Stimulated activated CD4-positive, alpha-beta T cell treated with anti-CD3 and anti-CD28 coated beads, Interleukin-1b, Interleukin-23, amount 100 ng/mL, for 48 hours (primary cell): ENCODE results near the gene NSUN6.

ENCODE experiments used
- DNase-seq: peaks from one replicate; pipeline ENCODE4 v3.0.0-alpha.2; 2020

The NSUN6 gene

DNA sequence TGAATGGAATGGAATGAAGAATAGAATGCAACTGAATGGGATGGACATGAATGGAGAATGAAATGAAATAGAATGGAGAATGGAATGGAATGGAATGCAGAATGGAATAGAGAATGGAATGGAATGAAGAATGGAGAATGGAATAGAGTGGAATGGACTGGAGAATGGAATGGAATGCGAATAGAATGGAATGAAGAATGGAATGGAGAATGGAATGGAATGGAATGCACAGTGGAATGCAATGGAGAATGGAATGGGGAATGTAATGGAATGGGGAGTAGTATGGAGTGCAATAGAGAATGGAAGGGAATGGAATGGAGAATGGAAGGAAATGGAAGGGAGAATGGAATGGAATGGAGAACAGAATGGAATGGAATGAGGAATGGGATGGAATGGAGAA lies 93.4 kb downstream of the NSUN6 start:
- DNase-seq, result no peak

- no peak for DNase-seq
Observed at GRCh38 chr10:18556522-18557147, 94.8 kb downstream of the NSUN6 start.

DNA sequence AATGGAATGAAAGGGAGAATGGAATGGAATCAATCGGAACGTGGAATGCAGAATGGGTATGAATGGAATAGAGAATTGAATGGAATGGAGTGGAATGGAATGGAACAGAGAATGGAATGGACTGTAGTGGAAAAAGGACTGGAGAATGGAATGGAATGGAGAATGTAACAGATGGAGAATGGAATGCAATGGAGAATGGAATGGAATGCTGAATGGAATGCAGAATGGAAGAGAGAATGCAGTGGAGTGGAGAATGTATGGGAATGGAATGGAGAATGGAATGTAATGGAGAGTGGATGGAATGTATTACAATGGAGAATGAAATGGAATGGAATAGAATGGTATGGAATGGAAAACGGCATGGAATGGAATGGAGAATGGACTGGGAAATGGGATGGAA lies 96.9 kb downstream of the NSUN6 start:
- DNase-seq, result no peak

DNA sequence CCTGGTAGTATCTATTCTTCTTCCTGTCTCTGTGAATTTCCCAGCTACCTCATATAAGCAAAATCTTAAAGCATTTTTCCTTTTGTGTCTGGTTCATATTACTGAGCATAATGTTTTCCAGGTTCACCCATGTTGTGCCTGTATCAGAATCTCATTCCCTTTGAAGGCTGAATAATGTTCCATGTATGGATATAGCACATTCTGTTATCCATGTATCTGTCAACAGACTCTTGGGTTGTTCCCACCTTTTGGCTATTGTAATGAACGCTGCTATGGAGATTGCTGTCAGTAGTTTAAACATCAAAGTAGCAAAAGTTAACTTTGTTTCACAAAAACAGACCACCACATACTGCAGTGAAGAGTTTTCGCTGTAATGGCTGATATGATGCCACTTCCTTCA lies 99.9 kb downstream of the NSUN6 start:
- no peak for DNase-seq

- DNase-seq, result no peak
Observed at GRCh38 chr10:18549105-18549504, 102.3 kb downstream of the NSUN6 start.

- DNase-seq, result no peak
Observed at GRCh38 chr10:18545621-18546305, 105.6 kb downstream of the NSUN6 start.

GRCh38 chr10:18542832-18543231 lies 108.6 kb downstream of the NSUN6 start:
- no peak for DNase-seq

DNA sequence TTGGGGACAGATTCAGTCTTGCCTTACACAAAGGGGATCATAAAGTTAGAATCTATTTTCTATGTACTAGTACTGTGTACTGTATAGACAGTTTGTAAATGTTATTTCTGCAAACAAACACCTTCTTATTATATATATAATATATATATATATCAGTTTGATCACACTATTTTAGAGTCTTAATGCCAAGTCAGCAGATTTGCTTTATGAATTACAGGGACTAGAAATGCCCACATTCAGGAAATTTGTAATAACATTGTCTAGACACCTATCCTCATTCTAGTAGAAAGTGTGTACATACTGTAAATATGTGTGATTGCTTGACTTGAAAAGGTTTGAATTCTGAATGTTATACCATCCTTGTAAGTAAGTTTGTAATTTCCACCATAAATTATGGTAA lies 111.2 kb downstream of the NSUN6 start:
- no peak for DNase-seq

DNA sequence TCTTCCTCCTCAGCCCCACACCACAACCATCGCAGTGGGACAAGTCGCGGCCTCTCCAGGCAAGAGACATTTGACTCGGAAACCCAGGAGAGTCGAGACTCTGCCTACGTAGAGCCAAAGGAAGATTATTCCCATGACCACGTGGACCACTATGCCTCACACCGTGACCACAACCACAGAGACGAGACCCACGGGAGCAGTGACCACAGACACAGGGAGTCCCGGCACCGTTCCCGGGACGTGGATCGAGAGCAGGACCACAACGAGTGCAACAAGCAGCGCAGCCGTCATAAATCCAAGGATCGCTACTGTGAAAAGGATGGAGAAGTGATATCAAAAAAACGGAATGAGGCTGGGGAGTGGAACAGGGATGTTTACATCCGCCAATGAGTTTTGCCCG lies 112.1 kb downstream of the NSUN6 start:
- no peak for DNase-seq

- DNase-seq, result no peak
Observed at GRCh38 chr10:18533896-18534295, 117.5 kb downstream of the NSUN6 start.

- no peak for DNase-seq
Observed at GRCh38 chr10:18532881-18533535, 118.4 kb downstream of the NSUN6 start.

GRCh38 chr10:18528292-18528691 lies 123.1 kb downstream of the NSUN6 start:
- DNase-seq, result no peak

GRCh38 chr10:18527687-18528086 lies 123.7 kb downstream of the NSUN6 start:
- DNase-seq, result no peak

GRCh38 chr10:18523858-18524257 lies 127.5 kb downstream of the NSUN6 start:
- DNase-seq, result no peak

- no peak for DNase-seq
Observed at GRCh38 chr10:18523025-18523424, 128.4 kb downstream of the NSUN6 start.

GRCh38 chr10:18516851-18517250 lies 134.5 kb downstream of the NSUN6 start:
- DNase-seq, result no peak

DNA sequence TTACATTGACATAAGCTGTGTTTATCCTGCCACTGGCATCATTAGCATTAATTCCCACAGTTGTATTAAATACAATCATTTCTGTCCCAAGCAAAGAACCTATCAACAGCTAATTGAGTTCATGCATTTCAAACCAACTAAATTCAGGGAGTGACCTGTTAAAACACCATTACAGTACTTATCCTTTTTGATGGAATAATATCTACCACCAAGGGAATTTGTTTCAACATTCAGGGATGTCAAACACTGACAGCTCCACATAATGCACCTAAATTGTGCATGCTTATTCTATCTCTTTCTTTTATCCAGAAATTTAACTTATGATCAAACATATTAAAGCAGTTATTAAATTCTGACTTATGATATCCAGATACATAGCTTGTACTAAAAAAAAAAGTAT lies 136.8 kb downstream of the NSUN6 start:
- DNase-seq, result no peak

DNA sequence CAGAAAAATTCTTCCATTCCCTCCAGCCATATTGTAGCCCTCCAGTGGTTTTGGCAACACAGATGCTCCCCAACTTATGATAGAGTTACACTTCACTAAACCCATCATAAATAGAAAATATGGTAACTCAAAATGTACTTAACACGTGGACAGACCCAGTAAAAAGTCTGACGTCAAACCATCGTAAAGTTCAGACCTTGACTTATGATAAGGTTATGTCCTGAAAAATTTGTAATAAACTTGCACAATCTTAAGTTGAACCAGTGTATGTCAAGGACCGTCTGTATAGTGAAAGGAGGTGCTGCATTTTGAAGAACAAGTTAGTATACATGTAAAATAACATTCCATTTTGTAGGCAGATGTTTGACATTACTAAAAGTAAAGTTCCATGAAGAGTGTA lies 142.8 kb downstream of the NSUN6 start:
- DNase-seq, result no peak

DNA sequence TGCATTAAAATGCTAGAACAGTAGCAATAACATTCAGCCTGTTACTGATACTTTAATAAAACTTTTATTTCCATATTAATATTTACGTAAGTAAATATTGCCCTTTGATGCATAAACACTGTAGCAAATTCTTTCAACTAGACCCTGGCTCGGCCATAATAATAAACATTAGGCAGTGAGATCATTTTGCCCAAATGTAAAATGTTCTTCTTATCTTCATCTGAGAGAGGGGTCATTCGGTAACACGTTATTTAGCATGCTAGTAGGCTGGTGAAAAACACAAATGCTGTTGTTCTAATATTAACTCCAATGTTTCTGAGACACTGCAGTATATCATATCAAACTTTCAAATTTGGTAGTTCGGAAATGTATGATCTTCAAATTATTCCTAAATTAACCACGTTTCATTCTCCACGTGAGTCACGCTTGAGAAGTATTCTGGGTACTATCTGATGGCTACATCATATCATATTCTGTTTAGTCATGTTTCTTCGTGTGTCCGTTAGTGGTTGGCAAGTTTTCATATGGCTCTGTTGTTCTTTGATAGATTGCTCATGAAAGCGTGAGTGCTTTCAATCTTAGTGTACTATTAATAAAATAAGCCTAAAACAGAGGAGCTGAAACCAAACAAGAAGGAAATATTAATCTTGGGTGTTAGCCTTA lies 145.8 kb downstream of the NSUN6 start:
- DNase-seq, result no peak

DNA sequence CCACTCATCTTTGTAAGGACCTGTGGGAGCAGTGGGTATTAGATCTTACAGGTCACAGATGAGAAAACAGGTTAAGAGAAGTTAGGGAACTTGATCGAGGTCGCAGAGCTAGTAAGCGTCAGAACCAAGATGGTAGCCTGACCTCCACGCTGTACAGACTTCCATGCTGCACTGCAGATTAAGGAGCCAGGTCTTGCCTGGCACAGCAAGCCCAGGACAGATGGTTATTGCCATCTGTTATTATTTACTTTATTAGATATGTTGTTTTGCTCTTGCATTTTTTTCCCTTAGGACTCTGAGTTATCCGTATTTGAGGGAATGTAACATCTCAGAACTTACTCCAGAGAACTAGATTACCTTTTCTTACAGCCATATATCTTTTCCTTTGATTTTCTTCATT lies 147.2 kb downstream of the NSUN6 start:
- no peak for DNase-seq

GRCh38 chr10:18501629-18502028 lies 149.8 kb downstream of the NSUN6 start:
- no peak for DNase-seq

DNA sequence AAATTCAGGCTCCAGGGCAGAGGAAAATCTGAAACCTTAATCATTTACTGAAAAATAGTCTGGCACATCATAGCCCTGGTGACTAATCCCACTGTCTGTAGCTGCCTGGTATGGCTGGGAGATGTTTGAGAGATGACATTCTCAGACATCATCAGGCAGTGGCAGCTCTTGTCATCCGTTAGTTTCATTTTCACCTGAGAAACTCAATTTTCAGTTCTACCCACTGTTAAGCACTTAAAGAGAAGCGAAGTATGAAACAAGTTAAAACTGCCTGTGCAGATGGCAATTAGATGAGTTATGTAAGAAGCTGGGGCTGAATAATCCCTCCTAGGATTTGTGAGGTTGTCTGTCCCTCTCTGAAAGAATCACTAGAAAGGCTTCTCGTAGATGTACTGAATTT lies 150.2 kb downstream of the NSUN6 start:
- DNase-seq, result peak; percentile 17

- DNase-seq, result no peak
Observed at GRCh38 chr10:18500576-18500975, 150.8 kb downstream of the NSUN6 start.

DNA sequence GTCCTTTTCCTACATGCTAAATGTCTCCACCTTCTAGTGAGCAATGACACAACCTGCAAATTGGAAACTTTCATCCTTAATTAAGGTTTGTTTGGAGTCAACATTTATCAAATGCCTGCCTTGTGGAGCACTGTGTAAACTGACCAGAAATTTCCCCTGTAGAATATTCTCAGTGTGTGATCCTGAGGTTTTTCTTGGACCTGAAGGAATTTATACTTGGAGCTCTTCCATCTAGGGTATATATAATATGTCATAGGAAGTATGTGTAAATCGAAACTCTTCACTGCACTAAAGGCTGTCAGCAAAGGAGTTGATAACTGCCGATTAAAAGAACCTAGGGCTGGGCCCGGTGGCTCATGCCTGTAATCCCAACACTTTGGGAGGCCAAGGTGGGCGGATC lies 152.4 kb downstream of the NSUN6 start:
- no peak for DNase-seq
